NCI-H345 treated with DMSO at 0.1 percent for 48 hours (cell line): ENCODE measurements around the gene CA11.
A peak's percentile ranks its signal among the peaks of the same experiment; 100 is the strongest.
"Not testable (repeated sequence)": the region's sequence is repeated elsewhere in the genome, so short reads cannot be mapped to it uniquely, and the experiment has no call there.

ENCODE experiments used
- DNase-seq: peaks from one replicate; lab custom pipeline; 2025; ENCODE audit not compliant: unreplicated experiment; lab: John Stamatoyannopoulos, UW

The CA11 gene

DNA sequence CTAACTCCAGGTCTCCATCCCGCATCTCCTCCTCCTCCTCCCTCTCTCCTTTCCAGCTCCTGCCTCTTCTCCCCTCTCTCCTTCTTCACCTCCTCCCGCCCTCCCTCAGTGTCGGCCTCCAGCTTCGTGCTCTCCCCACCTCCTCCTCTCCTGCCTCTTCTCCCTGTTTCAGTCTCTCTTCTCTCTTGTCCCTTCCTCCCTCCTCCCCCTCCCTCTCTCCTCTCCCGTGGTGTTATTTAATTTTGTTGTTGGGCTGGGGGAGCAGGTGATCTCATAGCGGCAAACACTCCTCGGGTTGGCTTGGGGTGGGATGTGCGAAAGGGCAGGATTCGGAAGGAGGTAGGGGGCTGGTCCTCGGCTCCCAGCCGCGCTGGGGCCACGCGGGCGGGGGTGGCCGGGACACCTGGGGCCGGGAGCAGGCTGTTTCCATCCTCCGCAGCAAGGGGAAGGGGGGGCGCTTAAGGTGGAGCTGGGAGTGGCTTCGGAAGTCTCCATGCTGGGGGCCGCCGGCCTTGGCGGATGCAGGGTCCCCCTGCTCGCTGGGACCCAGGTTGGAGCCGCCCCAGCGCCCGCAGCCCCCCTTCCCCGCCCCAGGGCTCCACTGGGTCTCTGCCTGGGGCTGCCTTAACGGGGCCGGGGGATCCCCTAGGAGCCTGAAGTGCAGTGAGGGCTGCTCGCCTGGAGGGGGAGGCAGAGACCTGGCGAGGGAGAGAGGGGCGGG is at the start of gene CA11:
CA11 (minus strand) TSS at position 187 of the 721 bp plus-strand sequence. CDS start 555 bp downstream, outside the sequence.
- peak; percentile 71 for DNase-seq

DNA sequence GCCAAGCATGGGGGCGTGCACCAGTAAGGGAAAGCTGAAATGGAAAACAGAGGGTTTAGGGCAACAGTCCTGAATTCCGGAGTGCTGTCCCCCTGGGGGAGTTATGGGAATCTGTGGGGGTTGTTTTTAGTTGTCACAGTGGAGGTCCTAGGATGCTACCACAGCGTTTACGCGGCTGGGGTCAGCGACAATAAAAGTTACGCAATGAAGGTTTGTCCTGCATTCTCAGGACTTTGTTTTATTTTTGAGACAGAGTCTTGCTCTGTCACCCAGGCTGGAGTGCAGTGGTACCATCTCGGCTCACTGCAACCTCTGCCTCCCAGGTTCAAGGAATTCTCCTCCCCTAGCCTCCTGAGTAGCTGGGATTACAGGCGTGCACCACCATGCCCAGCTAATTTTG is 47.6 kb upstream of the CA11 start:
- not testable (repeated sequence) for DNase-seq

DNA sequence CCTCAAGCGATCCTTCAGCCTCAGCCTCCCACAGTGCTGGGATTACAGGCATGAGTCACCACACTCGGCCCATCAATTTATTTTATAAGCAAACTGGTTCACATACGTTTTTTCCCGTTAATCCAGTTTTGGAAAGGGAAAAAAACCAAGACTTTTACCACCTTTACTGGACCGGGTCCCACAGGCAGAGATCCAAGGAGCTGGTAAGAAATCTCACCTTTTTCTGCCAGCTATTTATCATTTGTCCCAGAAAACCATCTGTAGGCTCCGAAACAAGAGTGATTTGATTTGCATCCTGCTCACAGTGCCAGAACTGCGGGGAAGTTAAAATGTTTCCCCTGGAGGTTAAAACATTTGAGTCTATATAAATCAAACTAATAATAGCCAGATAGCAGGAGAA is 43.5 kb upstream of the CA11 start:
- no peak for DNase-seq

- DNase-seq, result no peak
Observed at GRCh38 chr19:48687776-48688175, 41.8 kb upstream of the CA11 start.

GRCh38 chr19:48686637-48687036 is 40.6 kb upstream of the CA11 start:
- DNase-seq, result not testable (repeated sequence)

GRCh38 chr19:48686088-48686487 is 40.1 kb upstream of the CA11 start:
- DNase-seq, result peak; percentile 14

DNA sequence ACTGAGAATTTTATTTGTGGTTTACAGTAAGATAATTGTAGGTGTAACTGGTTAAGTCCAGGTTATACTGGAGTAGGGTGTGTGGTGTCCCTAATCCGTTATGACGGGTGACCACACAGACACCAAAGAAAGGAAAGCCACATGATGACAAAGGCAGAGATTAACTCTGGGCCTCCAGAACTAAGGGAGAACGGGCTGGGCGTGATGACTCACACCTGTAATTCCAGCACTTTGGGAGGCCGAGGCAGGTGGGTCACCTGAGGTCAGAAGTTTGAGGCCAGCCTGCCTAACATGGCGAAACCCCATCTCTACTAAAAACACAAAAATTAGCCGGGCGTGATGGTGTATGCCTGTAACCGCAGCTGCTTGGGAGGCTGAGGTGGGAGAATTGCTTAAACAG is 39.6 kb upstream of the CA11 start:
- no peak for DNase-seq

- no peak for DNase-seq
Observed at GRCh38 chr19:48683349-48683748, 37.4 kb upstream of the CA11 start.

- no peak for DNase-seq
Observed at GRCh38 chr19:48681127-48681470, 35.1 kb upstream of the CA11 start.

DNA sequence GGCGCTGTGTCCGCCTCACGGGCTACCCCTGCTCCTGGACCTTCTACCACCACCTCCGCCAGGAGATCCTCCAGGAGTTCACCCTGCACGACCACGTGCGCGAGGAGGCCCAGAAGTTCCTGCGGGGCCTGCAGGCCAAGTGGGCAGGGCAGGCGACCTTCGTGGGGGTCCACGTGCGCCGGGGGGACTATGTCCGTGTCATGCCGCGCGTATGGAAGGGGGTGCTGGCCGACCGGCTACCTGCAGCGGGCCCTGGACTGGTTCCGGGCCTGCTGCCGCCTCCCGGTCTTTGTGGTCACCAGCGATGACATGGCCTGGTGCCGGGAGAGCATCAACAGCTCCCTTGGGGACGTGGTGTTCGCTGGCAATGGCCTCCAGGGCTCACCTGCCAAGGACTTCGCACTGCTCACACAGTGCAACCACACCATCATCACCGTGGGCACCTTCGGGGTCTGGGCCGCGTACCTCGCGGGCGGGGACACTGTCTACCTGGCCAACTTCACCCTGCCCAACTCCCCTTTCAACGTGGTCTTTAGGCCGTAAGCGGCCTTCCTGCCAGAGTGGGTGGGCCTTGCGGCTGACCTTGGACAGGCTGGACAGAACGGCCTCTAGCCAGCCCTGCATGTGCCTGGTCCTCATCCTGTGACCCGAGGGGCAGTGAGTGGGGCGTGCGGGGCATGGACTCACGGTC is 34.6 kb upstream of the CA11 start:
- no peak for DNase-seq

GRCh38 chr19:48680006-48680405 is 34.0 kb upstream of the CA11 start:
- DNase-seq, result not testable (repeated sequence)

DNA sequence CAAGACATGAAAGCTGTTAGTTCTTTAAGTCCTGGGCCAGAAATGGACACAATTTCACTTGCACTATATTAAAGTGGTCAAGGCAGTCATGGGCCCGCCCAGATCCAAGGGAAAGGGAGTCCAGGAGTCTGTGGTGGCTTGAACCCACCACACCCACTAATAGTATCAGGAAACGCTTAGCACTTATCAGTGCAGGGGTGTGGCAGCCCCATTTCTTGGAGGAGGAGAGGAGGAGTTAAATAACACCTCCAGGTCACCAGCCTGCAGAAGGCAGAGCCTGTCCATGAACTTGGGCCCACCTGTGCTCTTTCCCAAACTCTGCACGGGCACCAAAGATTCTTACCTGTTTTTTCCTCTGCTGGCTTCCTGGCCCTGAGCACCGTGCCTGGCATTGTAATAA is 32.2 kb upstream of the CA11 start:
- no peak for DNase-seq

- no peak for DNase-seq
Observed at GRCh38 chr19:48676887-48677286, 30.9 kb upstream of the CA11 start.

DNA sequence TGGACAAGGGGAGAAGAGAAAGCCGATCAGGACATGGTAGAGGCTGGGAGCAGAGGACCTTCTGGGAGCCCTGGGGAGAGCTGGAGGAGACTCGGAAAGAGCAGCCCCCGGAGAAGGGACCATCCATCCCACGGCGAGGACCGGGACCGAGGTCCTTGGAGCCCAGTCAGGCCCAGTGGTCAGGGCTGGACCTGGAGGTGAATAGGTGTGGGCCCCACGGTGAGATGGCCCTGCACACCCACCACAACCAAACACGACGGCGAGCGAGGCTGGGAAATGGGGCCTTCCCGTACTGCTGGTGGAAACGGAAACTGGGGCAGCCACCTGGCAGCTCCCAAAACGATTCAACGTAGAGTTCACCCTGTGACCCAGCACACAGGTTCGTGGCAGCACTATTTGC is 30.5 kb upstream of the CA11 start:
- DNase-seq, result no peak

DNA sequence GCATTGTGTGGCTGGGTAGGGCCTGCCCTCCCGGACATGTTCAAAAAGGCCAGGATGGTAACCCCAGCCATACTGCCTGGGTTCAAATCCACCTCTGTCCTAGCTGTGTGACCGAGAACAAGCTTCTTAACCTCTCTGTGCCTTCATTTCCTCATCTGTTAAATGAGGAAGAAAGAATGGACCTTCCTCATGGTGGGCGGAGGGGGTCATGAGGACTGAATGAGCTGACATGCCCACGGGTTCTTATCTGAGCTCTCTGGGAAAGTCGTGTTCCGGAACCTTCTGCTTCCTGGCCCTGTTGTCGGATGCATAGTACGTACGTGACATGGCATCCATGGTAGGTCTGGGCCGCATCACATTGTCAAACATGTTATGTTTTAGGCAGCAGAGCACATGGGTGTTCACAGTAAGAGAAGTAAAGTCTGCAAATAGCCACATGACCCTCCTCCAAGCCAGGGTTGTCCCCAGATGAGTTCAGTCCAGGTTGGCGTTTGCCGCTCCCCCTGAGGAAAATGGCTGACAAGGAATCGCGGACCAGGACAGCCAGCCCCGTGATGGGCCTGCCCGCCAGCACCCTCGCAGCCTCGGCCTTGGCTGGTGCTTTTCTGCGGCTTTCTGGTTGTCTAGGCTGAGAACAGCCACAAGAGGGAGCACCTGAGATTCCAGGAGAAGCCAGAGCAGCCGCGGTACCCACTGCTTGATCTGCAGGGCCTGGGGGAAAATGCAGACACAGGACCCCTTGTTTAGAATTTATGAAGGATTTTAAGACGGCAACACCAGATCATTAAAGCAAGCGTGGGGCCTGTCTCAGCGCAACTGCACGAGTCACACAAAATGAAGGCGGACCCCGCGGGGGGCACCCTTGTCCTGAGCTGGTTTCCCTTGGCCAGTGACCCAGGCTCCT is 29.2 kb upstream of the CA11 start:
- DNase-seq, result peak; percentile 52

DNA sequence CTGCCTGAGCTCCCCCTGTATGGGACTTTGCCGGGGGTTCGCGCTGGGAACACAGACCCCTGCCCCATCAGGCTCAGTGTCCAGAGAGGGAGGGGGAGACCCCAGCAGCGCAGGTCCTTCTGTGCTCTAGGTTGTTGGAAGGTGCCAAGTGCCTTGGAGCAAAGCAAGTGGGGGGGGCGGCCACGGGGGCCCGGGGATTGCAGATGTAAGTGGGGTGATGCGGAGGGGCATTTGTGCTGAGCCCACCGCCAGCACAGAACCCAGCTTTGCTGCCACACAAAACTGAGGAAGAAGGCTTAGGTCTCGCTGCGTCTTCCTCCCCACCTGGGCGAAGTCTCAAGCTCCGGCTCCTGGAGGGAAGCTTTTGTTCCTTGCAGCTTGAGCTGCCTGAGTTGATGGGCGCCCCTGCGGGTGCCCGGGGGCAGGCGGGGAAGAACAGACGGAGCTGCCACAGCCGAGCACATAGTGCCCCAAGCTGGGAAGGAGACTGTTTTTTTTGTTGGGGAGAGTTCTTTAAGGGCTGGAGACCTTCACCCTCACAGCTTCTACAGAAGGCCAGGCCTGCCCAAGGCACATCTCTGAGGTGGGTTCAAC is 28.3 kb upstream of the CA11 start:
- DNase-seq, result no peak

DNA sequence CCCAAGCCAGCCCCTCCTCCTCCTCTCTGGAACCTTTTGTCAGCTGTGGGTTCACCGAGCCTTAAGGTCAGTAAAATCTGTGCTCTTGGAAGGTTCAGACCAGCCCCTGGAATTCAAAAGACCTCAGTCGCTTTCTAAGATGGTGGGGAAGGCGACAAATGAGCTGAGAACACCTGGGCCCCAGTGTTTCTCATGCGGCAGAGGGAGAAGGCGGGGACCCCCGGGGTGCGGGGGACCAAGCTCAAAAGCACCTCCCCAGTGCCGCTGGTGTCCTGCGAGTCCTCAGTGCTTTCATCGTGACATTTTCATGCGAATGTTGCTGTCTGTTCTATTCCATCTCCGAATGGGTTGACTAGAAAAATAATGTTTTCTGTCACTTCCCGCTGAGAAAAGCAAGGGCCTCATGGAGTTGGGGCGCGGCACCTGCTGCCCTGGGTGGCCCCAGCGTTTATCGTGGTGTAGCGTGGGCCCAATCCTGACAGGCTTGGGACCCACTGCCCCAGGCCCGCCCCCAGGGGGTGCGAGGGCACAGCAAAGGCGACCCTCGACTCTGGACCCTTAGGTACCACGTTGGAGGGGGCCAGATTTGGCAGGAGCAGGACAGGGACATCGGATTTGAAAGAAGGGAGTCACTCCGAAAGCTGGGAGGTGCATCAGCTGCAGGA is 27.6 kb upstream of the CA11 start:
- no peak for DNase-seq

DNA sequence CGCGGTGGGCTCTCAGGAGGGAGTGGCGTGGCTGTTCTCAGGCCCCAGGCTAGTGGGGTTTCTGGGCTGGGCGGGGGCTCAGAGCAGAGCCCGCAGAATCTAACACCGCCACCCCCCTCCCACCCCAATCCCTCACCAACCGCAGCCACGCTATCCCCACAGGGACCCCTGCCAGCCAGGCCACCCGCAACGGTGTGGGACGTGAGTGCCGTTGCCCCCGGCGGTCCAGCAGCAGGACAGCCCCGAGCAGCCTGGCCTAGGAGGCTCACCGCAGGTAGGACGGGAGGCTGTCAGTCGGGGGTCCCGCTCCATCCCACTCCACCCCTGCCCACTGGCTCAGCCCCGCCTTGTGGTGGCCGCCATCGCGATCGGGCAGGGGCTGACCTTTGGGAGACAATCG is 27.0 kb upstream of the CA11 start, which contains the start of gene NTN5:
NTN5 (minus strand) TSS at position 24 of the 400 bp plus-strand sequence. CDS start 2,031 bp downstream, outside the sequence.
- DNase-seq, result no peak

DNA sequence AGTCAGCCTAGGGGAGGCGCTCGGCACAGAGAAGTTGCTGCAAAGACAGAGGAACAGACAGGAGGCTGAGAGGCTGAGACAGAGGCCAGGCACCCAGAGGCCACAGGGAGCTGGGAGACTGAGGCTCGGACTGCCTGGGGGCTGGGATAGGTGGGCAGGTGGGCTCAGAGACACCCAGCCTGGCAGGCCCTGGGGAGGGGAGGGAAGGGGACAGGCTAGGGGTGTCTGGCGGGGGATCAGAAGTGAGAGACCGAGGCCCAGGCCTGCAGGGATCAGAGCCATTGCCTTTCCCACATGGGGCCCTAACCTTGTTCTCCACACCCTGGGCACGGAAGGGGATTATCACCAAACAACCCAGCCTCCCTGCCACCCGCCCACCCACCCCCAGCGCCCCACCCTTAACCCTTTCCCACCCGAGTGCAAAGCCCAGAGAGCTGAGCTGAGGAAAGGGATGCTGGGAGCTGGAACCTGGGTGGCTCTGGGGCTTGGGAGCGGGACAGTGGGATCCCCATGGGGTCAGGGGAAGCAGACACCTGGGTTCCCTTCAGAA is 25.5 kb upstream of the CA11 start:
- DNase-seq, result no peak

DNA sequence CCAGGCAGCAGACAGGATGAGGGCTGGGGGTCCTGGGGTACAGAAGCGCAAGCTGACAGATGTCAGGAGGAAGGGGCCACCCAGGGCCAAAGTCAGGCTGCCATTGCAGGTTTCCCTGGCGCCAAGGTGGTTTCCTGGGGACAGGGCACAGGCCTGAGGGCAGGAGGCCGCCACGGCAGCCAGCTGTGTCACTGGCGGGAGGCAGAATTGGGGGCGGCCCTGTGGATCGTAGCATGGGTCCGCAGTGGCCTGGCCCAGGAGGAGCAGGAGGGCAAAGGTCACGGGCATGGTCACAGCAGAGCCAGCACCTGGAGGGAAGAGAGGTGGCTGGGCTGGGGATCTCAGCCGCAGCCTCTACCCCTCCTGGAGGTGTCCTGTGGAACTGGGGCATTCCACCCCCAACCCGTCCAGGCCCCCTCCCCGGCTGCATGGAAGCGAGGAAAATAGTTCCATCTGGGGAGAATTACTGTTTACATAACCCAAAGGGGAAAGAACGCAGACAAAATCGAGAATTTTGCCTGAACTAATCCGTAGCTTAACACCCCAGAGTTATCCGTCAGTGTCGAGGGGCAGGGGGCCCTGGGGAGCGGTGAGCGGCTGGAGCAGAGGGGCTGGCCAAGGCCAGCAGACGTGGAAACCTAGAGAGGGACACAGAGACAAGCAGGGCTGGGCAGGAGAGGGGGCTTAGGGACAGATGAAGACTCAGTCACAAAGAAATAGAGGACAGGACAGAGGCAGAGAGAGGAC is 24.9 kb upstream of the CA11 start:
- no peak for DNase-seq
